Right forelimb (tissue), 1 donor: ENCODE measurements around the gene HSD17B11.
"Not testable (repeated sequence)": the region's sequence is repeated elsewhere in the genome, so short reads cannot be mapped to it uniquely, and the experiment has no call there.

Experiments used
- DNase-seq: peaks from one replicate; pipeline ENCODE4 v3.0.0-alpha.2; 2018

The HSD17B11 gene

DNA sequence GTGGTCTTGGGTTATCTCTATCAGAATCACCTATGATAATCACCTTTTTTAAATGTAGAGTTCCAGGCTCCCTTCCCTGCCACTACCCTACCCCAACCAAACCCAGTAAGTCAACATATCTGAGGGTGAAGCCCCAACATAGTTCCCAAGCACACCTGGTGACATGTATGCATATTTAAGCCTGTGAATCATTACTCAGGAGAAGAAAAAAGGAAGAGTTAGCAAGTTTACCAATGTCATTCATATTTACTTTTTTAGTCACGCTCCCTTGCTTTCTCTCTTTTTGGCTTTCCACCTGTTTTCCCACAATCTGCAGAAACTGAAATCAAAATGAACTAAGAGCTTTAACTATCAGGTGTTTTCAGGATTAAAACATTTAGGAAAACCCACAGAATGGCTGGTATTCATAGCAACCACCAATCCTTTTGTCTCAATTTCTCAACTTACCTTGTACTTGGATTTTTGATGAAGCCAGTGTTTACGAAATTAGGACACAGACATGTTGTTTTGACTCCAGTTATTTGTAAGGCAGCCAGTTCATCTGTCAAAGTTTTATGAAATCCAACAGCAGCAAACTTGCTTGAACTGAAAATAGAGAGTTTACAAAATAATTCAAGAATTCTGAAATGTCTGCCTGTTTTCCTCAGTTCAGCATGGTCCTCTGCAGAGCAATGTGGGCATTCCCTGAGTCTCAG, 34.0 kb downstream of the HSD17B11 start:
- no peak for DNase-seq

DNA sequence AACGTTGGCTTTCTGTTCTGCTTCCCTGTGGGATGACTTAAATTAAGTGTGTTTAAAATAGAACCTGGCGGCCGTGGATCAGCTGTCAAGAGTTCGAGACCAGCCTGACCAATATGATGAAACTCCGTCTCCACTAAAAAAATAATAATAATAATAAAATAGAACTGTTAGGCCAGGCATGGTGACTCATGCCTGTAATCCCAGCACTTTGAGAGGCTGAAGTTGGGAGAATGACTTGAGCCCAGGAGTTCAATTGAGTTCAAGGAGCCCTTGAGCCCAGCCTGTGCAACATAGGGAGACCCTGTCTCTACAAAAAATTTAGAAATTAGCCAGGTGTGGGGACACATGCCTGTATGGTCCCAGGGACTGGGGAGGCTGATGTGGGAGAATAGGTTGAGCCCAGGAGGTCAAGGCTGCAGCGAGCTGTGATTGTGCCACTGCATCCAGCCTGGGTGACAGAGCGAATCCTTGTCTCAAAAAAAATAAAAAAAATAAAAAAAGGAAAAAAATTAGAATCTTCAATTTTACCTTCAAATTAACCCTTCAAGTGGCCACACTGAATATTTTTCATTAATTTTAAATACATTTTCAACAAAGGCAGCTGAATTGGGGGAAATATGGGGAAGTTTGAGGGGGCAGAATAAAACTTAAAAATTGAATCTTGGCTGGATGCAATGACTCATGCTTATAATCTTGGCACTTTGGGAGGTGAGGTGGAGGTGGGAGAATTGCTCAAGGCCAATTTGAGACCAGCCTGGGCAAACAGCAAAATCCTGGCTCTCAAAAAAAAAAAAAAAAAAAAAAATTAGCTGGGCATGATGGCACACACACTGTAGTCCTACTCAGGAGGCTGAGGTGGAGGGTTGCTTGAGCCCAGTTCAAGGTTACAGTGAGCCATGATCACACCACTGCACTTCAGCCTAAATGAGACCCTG, 36.6 kb downstream of the HSD17B11 start:
- DNase-seq, result no peak

DNA sequence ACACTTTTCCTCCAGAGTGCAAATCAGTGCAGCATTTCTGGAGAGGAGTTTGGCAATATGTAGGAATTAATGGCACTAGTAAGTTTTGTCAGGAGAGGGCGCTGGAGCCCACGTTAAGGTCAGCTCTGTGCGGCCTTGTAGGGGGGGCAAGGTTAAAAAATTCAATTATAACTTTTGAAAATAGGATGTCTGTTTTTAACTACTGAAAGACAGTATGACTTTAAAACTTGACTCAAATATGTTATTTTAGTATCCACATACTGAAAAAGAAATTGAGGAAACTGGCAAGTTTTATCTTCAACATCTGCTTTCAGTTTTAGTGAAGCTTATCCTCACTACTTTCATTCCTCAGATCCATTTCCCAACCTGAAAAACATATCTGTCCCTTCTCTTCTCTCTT, 37.4 kb downstream of the HSD17B11 start:
- peak; percentile 52 for DNase-seq

DNA sequence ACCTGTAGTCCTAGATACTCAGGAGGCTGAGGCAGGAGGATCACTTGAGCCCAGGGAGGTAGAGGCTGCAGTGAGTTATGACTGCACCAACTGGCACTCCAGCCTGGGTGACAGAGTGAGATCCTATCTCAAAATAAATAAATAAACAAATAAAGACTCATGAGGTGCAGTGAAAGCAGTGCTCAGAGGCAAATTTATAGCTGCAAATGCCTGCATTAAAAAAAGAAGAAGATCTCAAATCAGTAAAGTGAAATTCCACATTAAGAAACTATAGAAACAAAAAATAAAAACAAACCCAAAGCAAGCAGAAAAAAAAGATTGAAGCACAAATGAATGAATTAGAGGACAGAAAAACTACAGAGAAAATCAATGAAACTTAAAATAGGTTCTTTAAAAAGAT, 45.8 kb downstream of the HSD17B11 start:
- DNase-seq, result no peak

DNA sequence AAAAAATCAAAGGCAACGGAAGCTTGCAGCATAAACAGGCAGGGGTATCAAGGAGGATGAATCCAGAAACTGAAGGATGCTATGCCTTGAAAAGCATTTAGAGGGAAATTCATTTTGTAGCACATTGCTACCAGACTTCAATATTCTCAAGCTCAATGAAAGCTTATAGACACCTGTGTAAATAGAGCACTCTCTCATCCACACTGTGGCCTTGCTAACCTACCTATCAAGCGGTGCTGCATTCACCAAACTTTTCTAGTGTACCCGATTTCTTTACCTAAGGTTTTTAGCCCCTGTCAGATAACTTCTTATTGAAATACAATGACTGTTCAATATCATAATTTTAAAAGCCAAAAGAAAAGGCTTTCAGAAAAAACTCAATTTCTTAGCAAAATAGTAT, 48.1 kb downstream of the HSD17B11 start:
- DNase-seq, result no peak

DNA sequence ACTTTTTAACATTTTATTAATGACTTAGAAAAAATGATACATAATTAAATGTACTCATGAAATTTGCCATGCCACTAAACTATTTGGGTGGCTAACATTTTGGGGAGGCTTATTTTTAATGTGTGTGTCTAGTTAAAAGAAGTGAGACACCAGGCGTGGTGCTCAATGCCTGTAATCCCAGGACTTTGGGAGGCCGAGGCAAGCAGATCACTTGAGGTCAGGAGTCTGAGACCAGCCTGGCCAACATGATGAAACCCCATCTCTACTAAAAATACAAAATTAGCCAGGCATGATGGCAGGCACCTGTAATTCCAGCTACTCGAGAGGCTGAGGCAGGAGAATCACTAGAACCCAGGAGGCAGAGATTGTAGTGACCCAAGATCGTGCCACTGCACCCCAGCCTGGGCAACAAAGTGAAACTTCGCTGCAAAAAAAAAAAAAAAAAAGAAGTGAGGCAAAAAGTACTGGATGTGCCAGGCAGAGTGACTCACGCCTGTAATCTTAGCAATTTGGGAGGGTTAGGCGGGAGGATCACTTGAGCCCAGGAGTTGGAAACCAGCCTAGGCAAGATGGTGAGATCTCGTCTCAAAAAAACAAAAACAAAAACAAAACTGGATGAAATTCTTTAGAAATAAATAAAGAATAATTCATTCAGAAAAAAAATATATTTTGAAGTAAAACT, 48.9 kb downstream of the HSD17B11 start:
- DNase-seq, result not testable (repeated sequence)

DNA sequence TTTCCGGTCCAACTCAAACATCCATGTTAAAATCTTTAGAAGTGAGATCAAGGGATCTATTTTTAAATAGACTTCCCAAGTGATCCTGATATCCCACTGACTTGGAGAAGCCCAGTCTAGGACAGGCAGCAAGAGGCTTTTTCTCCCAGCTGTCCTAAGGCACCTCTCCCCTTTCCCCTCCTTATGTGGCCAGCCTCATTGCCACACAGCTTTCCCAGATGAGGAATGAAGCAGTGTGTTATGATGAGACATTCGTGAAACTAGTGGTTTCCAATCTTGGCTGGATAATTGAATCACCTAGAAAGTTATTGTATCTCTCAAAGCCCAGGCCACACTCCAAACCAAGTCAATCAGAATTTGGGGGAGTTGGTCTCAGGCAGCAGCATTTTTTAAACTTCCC, 51.5 kb downstream of the HSD17B11 start:
- DNase-seq, result no peak

DNA sequence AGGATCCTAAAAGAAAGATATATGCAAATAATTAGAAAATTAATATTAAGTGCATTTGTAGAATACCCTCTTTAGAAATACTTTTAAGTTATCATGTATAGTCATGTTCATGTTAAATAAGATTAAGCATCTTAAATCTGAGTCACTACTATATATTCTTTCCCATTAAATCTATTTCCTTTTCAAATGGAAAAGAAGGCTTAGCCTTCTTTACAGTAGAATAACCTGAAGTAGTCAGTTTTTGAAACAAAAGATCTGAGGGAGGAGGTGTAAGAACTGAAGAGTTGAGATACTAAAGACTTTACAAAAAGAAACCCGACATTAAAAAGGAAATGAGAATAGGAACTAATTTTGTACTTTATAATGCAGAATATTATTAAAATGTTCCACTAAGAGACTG, 53.6 kb downstream of the HSD17B11 start:
- no peak for DNase-seq

DNA sequence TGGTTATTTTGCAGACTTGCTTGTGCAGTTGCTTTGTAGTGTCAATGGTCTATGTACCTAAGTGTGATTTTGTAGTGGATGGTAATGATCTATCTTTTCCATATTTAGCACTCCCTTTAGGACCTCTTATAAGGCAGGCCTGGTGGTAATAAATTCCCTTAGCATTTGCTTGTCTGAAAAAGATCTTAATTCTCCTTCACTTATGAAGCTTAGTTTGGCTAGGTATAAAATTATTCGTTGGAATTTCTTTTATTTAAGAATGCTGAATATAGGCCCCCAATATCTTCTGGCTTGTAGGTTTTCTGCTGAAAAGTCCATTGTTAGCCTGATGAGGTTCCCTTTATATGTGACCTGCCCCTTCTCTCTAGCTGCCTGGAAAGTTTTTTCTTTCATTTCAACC, 57.7 kb downstream of the HSD17B11 start:
- no peak for DNase-seq

DNA sequence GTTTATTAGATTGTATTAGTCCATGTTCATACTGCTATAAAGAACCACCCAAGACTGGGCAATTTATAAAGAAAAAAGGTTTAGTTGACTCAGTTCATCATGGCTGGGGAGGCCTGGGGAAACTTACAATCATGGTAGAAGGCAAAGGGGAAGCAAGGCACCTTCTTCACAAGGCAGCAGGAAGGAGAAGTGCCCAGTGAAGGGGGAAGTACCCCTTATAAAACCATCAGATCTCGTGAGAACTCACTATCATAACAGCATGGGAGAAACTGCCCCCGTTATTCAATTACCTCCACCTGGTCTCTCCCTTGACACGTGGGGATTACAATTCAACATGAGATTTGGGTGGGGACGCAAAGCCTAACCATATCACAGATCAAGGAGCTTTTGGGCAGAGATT, 60.2 kb downstream of the HSD17B11 start:
- DNase-seq, result no peak

DNA sequence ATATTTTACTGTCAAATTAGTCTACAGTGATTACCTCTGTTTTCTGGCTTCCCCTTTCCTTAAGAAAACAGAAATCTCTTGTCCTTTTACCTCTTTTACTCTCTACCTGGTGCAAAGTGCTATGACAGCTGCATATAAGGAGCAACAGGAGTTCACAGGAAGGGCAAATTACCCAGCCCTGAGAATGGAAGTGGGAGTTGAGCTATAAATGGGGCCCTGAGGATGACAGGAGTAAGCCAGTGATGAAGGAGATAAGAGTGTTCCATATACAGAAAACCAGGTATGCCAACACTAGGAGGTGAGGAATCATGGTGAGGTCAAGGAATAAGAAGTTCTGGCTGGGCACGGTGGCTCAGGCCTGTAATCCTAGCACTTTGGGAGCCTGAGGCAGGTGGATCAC, 63.9 kb downstream of the HSD17B11 start:
- DNase-seq, result no peak

DNA sequence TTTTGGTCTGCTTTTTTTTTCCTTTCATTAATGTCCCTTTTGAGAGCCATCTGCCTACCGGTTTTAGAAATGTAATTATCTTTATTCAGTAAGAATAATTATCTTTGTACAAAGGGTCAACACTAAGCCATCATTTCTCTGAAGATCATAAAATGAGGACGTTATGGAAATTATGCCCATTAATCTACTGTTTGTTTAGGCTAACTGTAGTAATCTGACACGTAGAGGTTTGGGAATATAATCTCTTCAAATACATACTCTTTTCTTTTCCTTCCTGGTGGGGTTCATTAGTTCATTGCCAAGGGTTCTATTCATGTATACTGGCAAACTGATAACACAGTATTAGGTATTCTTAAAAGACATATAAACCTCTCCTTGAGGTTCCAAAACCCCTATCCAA, 64.5 kb downstream of the HSD17B11 start:
- no peak for DNase-seq

DNA sequence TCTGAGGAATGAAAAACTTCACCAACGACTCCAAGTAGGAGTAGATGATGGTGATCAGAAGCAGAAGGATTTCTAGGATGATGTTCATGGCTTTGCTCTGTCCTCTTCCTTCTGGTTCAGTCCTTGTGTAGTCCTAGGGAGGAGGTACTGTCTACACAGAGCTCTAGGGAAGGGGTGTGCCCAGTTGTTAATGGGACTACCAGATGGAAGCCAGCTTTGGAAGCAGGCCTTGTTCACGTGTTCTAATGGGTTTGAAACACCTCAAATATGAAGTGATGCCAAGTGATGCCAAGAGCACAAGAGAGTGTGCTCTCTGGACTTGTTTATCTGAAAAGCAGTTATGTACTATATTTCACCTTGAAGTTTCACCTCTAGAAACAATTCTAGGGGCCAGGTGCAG, 68.2 kb downstream of the HSD17B11 start, which contains the start of gene HSD17B13:
TSS of gene HSD17B13 (minus strand) at position 129 of the 400 bp plus-strand sequence. CDS start at position 88, 41 bp downstream.
- no peak for DNase-seq

DNA sequence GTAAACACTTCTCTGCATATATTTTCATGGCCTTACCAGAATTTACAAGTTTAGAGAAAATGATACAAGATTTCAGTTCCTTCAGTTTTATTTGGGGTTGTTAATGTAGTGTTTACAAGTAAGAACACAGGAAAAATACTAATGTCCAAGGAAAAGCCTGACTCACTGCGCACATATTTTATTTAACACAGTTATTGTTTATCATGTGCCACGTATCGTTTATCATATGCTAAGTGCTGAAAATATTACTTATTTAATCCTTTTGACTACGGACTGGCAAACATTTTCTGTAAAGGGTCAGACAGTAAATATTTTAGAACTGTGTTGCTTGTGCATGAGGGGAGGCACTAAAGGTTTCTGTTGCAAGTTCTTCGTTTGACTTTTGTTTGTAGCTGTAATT, 69.1 kb downstream of the HSD17B11 start:
- no peak for DNase-seq

DNA sequence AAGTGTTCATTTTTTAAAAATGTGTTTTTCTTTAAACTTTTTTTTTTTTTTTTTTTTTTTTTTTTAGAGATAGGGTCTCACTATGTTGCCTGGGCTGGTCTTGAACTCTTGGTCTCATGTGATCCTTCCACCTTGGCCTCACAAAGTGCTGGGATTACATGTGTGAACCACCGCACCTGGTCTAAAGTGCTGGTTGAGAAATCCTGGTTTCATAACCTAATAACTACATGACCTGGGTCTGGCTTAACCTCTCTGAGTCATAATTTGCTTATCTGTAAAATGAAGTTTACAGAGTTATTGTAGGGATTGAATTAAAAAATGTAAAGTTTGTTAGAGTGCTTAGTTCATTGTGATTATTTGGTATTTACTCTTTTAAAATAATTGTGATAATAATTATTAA, 73.5 kb downstream of the HSD17B11 start:
- DNase-seq, result no peak

DNA sequence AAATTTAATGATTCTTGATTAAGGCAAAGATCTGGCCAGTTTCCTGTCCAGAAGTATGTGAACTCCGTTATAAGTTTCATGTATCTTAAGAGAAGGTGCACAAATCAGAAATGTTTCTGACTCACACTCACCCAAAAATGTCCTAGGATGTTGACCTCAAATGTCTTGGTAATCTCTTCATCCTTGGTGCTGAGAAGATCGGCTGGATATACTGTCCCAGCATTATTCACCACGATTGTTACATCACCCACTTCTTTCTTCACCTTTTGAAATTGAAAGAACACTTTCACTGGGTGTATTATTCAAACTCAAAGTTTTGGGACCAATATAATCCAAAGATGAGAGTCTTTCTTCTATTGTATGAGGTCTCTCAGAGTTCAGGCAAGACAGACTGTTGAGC, 74.0 kb downstream of the HSD17B11 start:
- DNase-seq, result no peak

DNA sequence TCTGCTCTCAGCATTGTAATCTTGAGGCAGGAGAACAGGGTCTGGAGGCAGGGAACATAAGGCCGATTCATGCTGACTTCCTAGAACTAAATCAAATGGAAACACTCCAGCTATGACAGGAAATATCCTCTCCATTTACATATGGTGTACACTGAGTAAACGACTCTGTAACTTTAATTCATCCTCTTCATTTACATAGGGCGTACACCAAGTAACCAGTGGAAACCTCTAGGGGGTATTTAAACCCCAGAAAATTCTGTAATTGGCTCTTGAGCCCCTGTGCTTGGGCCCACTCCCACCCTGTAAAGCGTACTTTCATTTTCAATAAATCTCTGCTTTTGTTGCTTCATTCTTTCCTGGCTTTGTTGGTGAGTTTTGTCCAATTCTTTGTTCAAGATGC, 76.0 kb downstream of the HSD17B11 start:
- DNase-seq, result not testable (repeated sequence)

DNA sequence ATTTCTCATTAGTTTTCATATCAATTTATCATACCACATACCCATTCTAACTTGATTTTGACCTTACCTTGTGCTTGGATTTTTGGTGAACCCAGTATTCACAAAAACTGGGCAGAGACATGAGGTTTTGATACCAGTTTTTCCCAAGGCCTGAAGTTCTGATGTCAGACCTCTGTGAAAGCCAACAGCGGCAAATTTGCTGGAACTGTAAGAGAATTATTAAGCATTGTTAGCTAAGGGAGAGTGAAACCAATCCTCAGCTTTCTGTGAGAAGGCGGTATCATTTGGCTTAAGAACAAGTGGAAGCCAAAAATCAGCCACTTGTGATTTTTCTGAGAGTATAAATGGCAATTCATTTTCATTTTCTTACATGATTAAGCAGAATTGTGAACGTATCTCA, 77.2 kb downstream of the HSD17B11 start:
- no peak for DNase-seq

DNA sequence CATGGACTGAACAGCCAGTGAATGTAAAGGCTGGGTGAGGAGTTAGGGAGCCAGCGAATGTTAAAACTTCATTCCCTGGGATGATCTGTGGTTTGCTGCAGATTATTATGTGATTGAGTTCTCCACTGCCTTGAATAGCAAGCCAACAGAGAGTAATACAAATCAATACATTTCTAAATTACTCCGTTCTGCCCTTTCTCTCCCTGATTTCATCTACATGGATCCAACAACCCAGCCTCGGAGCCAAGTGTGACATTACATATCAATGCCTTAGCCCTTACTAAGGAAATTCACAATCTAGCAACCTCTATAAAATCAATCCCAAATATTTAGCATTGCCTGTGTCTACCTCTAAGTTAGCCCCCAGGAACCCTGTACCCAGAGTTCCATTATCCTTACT, 79.3 kb downstream of the HSD17B11 start:
- DNase-seq, result no peak

DNA sequence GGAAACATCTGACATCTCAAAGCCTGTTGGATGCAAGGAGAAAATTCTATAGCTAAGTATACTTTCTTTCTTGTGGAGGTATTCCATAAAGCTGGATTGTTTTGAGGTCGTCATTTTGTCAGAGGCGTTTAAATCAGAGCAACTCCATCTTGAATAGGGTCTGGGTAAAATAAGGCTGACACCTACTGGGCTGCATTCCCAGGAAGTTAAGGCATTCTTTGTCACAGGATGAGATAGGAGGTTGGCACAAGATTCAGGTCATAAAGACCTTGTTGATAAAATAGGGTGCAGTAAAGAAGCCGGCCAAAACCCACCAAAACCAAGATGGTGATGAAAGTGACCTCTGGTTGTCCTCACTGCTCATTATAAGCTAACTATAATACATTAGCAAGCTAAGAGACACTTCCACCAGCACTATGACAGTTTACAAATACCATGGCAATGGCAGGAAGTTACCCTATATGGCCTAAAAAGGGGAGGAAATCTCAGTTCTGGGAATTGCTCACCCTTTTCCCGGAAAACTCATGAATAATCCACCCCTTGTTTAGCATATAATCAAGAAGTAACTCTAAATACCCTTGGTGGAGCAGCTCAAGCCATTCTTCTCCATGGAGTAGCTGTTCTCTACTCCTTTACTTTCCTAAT, 80.2 kb downstream of the HSD17B11 start:
- DNase-seq, result no peak

DNA sequence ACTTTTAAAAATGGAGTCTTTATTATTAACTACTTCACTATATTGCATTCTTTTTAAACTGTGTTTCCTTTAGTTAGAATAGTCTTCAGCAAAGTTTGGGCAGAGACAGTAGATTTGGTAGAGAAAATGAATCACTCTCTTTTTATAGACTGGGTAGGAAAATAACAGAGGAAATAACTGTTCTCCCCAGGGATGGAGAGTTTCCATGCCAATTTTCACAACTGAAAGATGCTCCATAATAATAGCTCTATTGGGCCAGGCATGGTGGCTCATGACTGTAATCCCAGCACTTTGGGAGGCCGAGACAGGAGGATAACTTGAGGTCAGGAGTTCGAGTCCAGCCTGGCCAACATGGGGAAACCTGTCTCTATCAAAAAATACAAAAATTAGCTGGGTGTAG, 81.4 kb downstream of the HSD17B11 start:
- DNase-seq, result no peak

DNA sequence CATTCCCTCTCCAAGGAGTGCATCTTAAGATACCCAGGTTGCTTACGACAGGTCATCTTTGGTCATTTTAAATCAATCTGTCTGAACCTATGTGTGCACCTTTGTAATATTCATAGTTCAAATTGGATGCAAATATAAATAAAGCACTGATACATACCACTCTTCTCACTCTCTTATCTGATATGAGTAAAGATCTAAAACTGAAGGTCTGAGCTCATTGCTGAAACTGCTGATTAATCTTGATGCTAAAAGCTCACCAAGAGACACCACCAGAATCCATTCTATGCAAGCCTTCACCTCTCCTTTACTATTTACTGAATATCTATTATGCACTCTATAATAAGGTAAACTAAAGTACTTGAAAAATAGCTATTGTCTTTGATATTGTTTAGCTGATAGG, 84.9 kb downstream of the HSD17B11 start:
- DNase-seq, result no peak

DNA sequence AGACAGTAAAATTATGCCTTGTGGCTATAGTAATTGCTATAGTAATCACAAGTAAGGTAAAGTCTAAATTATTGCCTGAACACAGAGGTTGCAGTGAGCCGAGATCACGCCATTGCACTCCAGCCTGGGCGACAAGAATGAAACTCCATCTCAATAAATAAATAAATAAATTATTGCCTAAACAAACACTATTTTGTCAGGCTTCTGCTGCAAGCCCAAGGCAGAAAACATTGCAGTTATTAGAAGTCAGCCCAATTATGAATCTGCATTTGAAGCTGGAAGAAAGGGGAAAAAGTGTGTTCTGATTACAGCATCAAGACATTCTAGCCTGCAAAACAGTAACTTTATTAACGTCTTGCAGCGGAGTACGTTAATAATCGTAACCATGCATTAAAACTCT, 85.4 kb downstream of the HSD17B11 start:
- DNase-seq, result no peak
